Right renal cortex interstitium (tissue), 3 donors: ENCODE data around the gene NEIL3. TPM values are rescaled to one million over a fixed set of nuclear protein-coding genes. Genes with fewer than 3 reads are reported as not detected.

Experiments
- DNase-seq, 3 donors: peaks; one replicate each; pipeline ENCODE4 v3.0.0-alpha.2; 2013; ENCODE audit warnings: low read depth in 3 of 3, low spot score in 2 of 3
- polyA plus RNA-seq, 3 donors: library from polyadenylated mRNA; unstranded; fragments of 120-200 nt; gene quantifications; one replicate each; pipeline ENCODE4 v1.2.1, GENCODE V29; 2013; ENCODE audit not compliant: insufficient read length in 3 of 3

The NEIL3 gene
- polyA plus RNA-seq, 3 donors, result 5.4 to 6.4 (median 6.0) TPM

DNA sequence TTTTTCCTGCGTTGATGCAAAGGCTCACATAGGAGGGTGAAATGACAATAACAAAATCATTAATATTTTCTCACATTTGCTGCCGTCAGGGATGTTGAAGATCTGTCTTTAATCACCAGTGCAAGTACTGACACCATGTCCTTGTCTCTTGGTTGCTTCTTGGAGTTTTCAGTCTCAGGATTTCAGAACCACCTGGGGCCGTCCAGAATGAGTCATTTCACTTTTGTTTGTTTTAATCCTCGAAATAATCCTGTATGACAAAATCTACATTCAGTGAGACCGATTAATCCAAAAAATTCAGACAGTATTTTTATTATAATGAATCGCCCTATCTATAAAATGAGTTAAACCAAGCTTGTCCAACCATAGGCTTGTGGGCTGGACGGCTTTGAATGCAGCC is 47.2 kb downstream of the NEIL3 start:
- DNase-seq, result no peak

DNA sequence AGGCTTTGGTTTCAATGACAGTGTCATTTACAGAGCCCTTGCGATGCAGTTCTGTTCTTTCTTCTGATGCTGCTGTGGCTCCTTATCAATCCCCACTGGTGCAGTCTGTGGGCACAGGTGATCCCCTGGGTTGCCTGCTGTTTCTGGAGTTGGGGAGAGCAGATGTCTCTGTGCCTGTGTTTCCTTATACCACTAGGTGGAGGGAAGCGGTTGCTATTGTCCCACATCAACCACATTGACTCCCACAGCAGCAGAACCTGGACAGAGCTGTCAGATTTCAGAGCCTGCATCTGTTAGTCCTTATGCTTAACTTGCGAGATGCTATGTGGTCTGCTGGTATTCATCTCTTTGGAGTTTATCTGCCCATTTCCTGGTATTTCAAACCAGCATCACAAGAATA is 57.7 kb downstream of the NEIL3 start:
- DNase-seq, result no peak

DNA sequence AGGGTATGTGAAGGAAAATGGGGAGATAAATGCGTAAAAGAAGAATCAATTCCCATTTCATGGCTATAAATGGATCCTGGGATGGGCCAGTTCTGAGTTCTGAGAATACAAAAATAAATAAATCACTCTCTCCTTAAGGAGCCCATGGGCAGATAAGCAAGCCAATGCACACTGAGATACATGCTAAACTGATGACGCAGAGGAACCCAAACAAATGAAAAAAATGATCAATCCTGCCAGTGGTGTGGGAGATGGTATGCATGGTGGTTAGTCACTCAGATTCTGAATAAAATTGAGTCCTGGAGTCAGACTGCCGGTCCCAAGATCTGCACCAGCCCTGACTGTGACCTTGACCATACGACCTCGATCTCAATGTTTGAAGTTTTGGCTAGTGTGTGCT is 59.7 kb downstream of the NEIL3 start:
- no peak for DNase-seq

DNA sequence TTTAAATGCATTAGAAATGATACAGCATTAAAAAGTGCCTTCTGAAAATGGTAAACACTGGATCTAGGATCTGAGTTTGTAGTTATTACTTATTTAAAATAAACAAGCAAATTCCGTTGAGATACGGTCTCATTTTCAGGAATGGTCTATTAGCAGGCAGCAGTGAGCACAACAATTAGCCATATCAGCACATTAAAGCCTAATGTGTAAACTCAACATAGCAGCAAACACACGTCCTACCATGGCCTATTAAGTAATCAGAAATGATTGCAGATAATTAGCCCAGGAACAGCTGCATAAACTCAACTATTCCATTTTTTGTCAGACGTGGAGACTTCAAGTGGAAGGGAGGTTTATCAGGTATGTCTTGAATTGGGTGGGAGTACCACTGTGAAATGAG is 61.8 kb downstream of the NEIL3 start:
- DNase-seq, result no peak

DNA sequence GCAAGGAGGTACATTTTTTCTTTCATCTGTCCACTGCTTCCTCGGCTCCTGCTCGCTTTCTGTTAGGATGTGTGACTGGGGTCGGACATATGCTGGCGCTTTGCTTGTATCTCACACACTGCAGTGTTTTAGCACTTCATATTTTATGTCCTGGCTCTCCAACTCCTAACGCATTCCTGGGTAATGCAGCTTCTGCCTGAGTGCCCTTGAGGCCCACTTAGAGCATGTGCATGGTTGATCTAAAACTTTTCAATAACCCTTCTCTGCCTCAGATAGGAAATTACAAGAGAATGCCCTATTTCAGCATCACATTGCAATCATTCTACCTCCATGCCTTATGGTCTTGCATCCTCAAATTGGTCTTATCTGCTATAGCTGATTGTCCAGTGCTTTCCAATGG is 65.3 kb downstream of the NEIL3 start:
- no peak for DNase-seq

DNA sequence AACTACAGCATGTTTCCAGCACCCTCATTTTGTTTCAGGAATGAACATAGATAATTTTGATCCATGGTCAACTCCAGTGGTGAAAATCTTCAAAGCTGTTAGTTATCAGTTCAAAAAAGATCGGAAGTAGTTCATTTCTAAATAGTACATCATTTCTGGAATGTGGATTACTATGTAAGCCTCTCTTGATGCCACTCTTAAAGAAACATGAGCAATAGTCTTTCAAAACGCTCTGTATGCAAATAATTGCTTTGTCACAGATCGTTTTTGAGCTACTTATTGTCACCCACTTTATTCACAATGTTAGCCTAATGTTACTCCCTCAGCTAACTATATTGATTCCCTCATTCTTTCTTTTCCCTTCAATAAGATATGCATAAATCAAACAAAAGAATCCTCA is 65.7 kb downstream of the NEIL3 start:
- DNase-seq, result no peak

DNA sequence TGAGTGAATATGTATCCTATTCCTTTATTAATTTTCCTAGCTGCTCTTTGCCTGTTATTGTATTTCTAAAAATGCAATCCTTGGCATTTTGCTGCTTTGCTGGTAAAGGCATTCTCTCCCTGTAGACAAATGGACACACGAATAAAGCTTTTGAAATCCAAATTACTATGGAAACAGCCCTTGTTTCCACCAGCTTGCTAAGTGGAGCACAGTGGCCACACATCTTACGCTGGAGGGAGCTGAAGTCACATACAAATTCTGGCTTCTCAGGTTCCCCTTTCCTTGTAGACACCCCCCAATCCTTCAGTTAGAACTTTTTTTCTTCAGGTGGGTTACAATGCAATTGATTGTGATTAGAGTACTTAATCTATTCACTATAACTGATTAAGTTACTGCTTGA is 66.3 kb downstream of the NEIL3 start:
- DNase-seq, result no peak

DNA sequence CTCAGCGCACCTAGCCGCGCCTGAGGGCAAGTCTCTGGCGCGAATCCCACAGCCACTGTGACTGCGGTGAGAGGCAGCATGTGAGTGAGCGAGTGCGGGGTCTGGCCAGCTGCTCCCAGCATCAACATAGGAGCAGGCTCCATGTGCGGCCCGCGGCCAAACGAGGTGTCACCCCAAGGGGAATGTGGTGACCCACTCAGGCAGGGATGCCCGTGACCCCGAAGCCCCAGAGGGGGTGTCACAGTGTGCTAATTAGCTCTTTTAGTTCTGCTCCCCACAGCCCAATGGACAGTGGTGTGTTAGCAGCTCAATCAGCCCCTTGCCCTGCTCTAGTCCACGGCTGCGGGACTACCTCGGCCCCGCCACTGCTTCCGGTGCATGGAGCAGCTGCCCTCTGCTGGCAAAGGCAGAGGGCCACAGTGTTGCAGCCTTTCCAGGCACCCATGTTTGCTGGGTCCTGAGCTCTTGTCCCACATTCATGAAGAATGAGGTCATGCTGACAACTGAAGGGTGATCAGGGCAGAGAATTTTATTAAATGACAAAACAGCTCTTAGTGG is 71.1 kb downstream of the NEIL3 start:
- no peak for DNase-seq

DNA sequence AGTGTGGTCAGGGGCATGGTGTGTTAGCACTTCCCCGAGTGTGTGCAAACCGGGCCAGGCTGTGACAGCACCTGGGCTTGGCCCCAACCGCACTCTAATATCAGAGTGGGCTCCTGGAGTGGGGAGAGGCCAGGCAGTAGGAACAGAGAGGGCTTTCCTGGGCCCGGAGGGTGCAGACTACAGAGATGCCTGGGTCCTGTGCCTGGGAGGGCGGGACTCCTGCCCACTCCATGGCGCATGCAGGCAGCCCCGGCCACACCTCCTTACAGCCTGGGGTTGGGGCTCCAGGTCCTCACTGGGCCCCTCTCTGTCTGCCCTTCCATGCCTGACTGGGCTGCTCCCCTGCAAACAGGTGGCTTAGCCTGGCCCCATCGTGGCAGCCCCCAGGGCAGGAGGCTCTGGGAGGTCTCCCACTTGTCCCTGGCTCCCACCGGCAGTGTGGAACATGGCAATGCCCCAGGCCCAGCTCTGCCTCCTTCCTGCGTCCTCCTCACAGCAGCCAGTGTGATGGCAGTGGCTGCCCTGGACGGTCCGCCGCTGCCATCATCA is 72.2 kb downstream of the NEIL3 start:
- DNase-seq, result no peak

DNA sequence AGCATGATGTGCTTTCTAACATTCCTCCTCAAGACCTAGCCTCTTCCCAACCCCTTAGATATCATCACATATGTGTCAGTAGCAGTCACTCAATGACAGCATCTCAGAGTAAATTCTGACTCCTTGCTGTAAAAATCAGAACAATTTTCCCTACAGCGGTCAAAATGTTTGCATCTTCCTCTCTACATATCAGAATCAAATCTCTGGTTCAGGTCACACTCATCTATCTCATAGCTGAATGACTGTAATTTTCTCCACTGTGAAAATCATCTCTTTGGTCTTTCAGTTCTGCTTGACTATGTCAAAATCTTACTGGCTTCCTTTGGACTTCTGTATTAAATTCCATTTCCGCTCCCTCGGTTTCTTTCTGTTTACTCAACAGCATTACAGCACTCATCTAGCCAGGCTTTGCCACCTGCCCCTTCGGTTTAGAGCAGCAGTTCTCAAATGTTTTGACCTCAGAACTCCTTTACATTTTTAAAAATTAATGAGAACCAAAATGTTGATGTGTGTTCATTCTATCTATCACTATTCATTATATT is 75.3 kb downstream of the NEIL3 start:
- no peak for DNase-seq

DNA sequence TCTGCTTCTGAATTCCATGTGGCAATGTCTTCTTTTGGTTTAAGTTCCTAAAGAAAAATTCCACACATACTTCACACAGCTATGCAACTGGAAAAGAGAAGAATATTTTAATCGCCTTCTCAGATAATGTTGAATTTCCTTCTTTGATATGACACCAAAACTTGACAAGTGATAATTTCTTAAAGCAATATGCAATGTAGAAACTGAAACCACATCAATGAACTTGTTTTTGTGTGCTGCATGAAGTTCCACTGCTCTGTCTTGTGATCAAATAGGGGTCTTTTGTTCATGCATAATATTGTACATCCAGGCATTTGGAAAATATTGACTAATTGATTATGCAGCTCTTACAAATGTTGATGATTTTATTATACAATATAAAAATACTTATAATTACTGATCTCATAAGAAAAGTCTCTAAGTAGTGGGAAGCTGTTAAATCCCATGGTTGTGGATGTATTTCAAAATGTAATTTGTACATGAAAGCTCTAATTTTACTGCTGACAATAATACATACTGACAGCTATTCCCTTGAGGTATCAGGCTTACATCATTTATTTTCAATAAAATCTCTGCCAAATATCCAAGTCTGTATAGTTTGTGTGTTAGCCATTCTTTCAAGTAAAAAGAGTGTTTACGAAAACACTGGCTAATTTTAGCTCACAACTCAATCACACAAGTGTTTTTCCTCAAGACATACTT is 76.1 kb downstream of the NEIL3 start:
- no peak for DNase-seq

DNA sequence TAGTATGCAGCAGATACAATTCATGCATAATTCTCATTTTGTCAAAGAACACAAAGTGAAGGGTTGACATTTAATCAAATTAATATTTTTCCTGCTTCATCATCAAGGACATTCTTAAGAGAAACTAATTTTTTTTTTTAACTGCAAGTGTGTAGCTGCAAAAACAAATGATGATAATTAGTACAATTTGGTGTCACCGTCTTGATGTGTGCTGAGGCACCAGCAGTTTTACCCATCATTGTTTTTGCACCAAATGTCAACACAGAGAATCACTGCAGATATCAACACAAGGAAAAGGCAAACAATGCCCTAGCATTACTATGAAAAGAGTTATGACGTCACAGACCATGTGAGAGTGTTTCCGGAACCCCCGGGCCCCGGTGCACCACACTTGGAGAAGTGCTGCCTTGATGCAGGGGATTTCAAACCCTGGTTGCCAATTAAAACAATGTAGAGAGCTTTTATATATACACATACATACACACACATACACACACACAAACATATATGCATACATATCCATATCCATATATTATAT is 76.7 kb downstream of the NEIL3 start:
- no peak for DNase-seq

DNA sequence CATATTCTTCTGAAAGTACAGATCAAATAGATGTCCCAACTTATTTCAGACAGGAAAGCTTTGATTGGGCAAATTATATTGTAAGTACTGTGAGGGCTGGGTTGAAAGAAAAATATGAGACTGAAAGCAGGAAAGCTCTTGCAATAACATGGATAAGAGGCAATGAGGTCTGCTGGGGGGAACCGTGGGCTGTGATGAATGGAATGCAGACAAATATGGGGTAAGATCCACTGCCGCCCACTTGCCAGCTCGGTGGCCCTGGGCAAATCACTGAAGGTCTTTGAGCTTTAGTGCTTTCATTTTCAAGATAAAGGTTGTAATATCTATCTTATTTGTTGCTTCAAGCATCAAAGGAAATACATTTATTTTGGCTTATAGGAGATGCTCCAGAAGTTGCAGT is 81.6 kb downstream of the NEIL3 start:
- DNase-seq, result no peak

DNA sequence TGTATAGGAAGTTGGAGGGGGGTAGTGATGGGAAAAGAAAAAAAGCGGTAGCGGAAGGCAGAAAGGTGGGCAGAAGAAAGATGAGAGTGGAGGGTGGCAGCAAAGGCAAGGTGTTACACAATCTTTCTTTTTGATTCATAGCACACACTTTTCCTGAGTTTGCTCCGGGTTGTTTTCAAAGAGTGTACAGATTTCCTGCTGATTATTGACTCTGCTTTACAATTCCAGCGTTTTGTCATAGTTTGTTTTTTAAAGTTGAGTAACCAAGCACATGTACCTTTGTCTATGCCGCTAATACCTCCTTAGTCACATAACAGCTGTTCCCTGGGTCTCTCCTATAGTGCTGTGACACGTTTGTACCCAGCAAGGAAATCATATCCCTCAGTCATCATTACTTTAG is 82.3 kb downstream of the NEIL3 start:
- no peak for DNase-seq

DNA sequence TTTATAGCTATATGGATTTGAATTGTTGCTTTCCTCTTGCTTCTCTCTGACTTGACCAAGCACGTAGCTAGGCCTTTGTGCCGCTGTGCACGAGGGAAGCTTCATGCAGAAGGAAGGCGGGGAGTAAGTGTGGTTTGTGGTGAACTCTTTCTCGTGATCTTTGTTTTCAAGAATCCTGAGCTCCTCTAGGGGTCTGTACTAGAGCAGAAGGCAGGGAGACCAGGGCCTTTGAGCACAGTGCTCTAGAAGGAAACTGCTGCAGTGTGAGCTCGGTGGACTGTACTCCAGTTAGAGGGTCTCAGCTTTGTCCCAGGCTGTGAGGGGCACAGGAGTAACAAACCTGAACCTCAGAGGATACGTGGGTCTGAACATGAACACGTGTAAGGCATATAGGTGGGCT is 83.6 kb downstream of the NEIL3 start:
- DNase-seq, result no peak

DNA sequence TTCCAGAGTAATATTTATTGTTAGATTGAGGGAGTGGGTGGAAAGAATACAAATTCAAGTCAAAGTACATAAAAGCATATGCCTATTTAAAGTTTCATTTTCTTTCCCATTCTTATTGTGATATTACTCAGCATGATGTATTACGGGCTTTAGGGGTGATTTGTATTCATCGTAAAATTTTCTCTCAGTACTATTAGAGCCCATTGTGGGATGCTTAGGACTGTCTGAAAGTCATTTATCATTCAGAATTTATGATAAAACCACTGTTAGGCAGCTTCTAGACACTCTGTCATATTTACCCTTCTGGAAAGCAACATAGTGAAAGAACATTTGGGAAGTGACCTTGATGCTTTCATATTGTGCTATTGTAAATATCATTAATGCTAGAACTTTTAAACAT is 86.7 kb downstream of the NEIL3 start:
- no peak for DNase-seq

DNA sequence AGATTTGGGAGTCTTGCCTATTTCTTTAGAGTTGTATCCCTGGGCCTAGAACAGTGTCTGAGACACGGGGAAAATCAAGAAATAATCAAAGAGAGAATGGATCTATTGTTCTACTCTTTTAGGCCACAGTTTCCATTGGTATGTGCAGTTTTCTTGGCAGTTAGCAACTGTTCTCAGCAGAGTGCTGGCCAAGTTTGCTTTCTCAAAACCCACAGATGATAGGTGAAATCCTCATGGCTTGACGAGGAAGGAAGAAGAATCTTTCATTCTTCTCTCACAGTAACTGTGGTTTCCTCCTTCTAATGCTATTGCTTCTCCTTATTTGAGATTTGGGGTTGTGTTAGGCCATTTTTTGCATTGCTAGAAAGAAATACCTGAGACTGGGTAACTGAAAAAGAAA is 90.4 kb downstream of the NEIL3 start:
- DNase-seq, result no peak

DNA sequence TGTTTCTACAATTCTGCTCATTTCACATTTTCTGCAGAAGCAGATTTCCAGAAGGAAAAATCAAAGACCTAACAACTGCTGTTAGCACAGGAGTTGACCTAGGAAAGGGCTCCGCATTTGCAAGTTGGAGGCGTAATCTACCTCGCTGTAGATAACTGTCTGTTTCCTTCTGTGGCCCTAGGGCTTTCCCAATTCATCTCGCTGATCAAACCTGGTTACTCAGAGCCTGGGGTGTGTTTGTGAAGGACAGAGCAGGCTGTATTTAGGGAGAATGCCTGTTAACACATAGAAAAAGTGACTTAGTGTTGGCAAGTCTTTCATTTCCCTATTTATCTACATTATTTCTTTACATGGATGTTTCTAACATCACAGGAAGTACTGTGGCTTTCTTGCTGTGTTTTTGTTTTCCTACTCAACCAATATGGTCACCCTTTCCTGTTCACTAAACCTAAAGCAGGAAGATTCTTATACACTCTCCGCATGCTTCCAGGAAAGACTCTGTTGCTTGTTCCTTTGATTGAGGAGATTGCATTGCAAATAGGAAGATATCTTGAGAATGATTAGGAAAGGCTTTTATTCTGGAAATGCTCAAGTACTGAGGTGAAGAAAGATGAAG is 92.1 kb downstream of the NEIL3 start:
- no peak for DNase-seq

DNA sequence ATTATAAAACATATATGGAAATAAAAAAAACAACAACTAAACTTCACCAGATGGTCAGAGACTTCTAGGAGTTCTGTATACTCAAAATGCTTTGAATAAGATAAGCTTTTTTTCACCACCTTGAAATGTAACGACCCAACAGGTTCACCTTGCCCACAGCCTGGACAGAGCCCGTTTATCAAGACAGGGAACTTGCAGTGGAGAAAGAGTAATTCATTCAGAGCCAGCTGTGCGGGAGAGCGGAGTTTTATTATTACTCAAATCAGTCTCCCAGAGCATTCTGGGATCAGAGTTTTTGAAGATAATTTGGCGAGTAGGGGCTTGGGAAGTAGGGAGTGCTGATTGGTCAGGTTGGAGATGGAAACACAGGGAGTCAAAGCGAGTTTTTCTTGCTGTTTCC is 94.1 kb downstream of the NEIL3 start:
- DNase-seq, result no peak

DNA sequence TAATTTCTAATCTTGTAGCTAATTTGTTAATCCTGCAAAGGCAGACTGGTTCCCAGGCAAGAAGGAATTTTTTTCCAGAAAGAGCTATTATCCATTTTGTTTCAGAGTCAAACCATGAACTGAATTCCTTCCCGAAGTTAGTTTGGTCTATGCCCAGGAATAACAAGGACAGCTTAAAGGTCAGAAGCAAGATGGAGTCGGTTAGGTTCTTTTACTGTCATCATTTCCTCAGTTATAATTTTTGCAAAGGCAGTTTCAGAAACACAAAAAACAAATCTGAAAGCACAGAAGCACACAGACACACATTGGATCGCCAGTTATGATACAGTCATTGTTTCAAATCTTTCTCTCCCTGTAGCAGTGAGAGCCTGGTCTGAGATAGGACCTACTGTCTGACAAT is 94.7 kb downstream of the NEIL3 start:
- no peak for DNase-seq

DNA sequence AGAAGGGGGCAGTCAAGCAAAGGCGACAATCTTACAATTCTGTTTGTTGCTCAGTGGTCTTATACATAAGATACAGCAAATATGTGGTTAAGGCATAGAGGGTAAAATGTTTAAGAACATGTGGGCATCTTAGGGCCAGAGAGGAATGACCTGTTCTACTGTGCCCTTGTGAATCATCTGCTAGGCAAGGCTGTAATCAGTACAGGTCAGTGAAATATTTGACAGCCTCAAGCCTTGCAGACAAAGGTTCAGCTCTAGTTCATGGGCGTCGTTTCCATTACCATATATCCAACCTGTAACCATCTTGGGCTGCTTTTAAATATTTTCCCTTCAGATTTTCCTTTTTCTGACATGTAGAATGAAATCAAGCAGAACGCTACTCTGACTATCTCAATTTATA is 95.3 kb downstream of the NEIL3 start:
- no peak for DNase-seq

DNA sequence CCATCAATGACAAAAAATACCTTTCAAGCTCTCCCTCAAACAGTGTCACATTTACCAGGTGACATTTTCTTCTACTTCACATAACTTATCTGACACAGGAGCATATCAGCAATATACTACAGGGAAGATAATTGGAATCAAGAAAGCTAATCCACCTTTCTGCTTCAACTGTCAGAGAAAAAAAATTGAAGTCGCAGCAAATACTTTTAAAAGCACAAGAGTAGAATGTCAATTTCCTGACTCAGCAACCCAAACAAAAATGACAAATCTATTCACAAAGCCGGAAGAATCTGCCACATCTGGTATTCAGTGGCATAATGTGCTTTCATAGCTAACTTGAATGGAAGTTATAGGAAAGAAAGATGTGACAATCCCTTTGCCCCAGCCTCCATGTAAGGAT is 95.8 kb downstream of the NEIL3 start:
- DNase-seq, result no peak
